GM23338 (cell line): ENCODE measurements around the gene BMPR2.

ENCODE experiments used
- CREB1 ChIP-seq: fragments of 250-450 bp; sonication (Bioruptor Pico); IDR thresholded peaks from 2 replicates; pipeline ENCODE4 v1.5.0; 2020; ENCODE audit warnings: low read depth, mild to moderate bottlenecking, moderate library complexity
- EZH2 ChIP-seq: fragments of 200-600 bp; sonication (generic); IDR thresholded peaks from one replicate; pipeline ENCODE4 v1.8.0; 2017; ENCODE audit warnings: antibody characterized with exemption, mild to moderate bottlenecking, low read depth; ENCODE audit not compliant: unreplicated experiment
- EZH2phosphoT487 ChIP-seq: fragments of 200-600 bp; sonication (generic); IDR thresholded peaks from one replicate; pipeline ENCODE4 v1.8.1; 2018; ENCODE audit warnings: antibody characterized with exemption; ENCODE audit not compliant: unreplicated experiment
- JUNB ChIP-seq: IDR thresholded peaks from one replicate; pipeline ENCODE4 v1.6.1; 2016; ENCODE audit warnings: antibody characterized with exemption; ENCODE audit not compliant: unreplicated experiment
- NANOG ChIP-seq: IDR thresholded peaks from 2 replicates; pipeline ENCODE4 v1.6.1; 2016; ENCODE audit warnings: antibody characterized with exemption, borderline replicate concordance
- POLR2AphosphoS5 ChIP-seq: IDR thresholded peaks from 2 replicates; pipeline ENCODE4 v1.6.1; 2016; ENCODE audit warnings: antibody characterized with exemption, low read depth
- STAT1 ChIP-seq: IDR thresholded peaks from one replicate; pipeline ENCODE4 v1.6.1; 2016; ENCODE audit warnings: antibody characterized with exemption; ENCODE audit not compliant: unreplicated experiment
- ZNF114 ChIP-seq: fragments of 250-450 bp; sonication (Bioruptor Pico); IDR thresholded peaks from 2 replicates; pipeline ENCODE4 v1.5.0; 2020; ENCODE audit warnings: mild to moderate bottlenecking, moderate library complexity
- ZNF331 ChIP-seq: fragments of 250-450 bp; sonication (Bioruptor Pico); IDR thresholded peaks from 2 replicates; pipeline ENCODE4 v1.5.0; 2020; ENCODE audit warnings: low read depth, mild to moderate bottlenecking, moderate library complexity
- TF ChIP-seq, protein P1 (sequence below): IDR thresholded peaks from one replicate; pipeline ENCODE4 v1.6.1; 2018; ENCODE audit warnings: antibody characterized with exemption; ENCODE audit not compliant: unreplicated experiment
- TF ChIP-seq, protein P2 (sequence below), 2 experiments: fragments of 200-600 bp in 1 of 2; sonication (generic) in 1 of 2; conservative IDR thresholded peaks; 2 replicates each; pipeline versions ENCODE4 v1.5.1 to v1.6.1; 2016 to 2017; ENCODE audit warnings: antibody characterized with exemption in 2 of 2, low read depth in 2 of 2, mild to moderate bottlenecking in 2 of 2, moderate library complexity in 1 of 2
- TF ChIP-seq, protein P3 (sequence below): fragments of 250-450 bp; sonication (Bioruptor Pico); IDR thresholded peaks from 2 replicates; pipeline ENCODE4 v1.5.0; 2020; ENCODE audit warnings: mild to moderate bottlenecking, moderate library complexity
- TF ChIP-seq, protein P4 (sequence below): IDR thresholded peaks from 2 replicates; pipeline ENCODE4 v1.6.1; 2016; ENCODE audit warnings: antibody characterized with exemption

DNA sequence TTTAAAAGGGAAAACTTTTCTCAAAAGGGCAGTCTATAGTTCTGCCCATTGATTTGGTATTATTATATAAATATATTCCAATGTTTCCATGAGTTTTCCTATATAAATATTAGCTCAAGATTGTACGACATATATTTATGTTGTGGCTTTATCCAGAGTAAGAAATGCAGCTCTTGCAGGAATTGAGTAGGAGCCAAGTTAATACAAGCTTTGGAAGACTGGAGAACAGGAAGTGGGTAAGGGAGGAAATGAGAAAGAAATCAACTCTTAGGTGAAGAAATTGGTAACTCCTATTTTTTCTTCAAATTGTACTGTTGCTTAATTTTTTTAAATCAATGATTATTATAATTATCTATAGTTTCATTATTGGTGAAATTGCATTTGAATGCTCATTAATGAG, 153.3 kb downstream of the BMPR2 start:
- TF ChIP-seq, protein P1, sequence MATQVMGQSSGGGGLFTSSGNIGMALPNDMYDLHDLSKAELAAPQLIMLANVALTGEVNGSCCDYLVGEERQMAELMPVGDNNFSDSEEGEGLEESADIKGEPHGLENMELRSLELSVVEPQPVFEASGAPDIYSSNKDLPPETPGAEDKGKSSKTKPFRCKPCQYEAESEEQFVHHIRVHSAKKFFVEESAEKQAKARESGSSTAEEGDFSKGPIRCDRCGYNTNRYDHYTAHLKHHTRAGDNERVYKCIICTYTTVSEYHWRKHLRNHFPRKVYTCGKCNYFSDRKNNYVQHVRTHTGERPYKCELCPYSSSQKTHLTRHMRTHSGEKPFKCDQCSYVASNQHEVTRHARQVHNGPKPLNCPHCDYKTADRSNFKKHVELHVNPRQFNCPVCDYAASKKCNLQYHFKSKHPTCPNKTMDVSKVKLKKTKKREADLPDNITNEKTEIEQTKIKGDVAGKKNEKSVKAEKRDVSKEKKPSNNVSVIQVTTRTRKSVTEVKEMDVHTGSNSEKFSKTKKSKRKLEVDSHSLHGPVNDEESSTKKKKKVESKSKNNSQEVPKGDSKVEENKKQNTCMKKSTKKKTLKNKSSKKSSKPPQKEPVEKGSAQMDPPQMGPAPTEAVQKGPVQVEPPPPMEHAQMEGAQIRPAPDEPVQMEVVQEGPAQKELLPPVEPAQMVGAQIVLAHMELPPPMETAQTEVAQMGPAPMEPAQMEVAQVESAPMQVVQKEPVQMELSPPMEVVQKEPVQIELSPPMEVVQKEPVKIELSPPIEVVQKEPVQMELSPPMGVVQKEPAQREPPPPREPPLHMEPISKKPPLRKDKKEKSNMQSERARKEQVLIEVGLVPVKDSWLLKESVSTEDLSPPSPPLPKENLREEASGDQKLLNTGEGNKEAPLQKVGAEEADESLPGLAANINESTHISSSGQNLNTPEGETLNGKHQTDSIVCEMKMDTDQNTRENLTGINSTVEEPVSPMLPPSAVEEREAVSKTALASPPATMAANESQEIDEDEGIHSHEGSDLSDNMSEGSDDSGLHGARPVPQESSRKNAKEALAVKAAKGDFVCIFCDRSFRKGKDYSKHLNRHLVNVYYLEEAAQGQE = no peak
- TF ChIP-seq EZH2 (no peak), EZH2phosphoT487 (no peak), POLR2AphosphoS5 (no peak), CREB1 (CRISPR knock-in tag) (no peak), ZNF114 (CRISPR knock-in tag) (no peak), STAT1 (no peak), ZNF331 (CRISPR knock-in tag) (no peak), JUNB (no peak), NANOG (no peak)
- TF ChIP-seq, protein P2, sequence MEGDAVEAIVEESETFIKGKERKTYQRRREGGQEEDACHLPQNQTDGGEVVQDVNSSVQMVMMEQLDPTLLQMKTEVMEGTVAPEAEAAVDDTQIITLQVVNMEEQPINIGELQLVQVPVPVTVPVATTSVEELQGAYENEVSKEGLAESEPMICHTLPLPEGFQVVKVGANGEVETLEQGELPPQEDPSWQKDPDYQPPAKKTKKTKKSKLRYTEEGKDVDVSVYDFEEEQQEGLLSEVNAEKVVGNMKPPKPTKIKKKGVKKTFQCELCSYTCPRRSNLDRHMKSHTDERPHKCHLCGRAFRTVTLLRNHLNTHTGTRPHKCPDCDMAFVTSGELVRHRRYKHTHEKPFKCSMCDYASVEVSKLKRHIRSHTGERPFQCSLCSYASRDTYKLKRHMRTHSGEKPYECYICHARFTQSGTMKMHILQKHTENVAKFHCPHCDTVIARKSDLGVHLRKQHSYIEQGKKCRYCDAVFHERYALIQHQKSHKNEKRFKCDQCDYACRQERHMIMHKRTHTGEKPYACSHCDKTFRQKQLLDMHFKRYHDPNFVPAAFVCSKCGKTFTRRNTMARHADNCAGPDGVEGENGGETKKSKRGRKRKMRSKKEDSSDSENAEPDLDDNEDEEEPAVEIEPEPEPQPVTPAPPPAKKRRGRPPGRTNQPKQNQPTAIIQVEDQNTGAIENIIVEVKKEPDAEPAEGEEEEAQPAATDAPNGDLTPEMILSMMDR (conservative IDR thresholded peaks at IDR 0.05; ENCODE audit: low read depth in 2 of 2) = no peak
- TF ChIP-seq, protein P3, sequence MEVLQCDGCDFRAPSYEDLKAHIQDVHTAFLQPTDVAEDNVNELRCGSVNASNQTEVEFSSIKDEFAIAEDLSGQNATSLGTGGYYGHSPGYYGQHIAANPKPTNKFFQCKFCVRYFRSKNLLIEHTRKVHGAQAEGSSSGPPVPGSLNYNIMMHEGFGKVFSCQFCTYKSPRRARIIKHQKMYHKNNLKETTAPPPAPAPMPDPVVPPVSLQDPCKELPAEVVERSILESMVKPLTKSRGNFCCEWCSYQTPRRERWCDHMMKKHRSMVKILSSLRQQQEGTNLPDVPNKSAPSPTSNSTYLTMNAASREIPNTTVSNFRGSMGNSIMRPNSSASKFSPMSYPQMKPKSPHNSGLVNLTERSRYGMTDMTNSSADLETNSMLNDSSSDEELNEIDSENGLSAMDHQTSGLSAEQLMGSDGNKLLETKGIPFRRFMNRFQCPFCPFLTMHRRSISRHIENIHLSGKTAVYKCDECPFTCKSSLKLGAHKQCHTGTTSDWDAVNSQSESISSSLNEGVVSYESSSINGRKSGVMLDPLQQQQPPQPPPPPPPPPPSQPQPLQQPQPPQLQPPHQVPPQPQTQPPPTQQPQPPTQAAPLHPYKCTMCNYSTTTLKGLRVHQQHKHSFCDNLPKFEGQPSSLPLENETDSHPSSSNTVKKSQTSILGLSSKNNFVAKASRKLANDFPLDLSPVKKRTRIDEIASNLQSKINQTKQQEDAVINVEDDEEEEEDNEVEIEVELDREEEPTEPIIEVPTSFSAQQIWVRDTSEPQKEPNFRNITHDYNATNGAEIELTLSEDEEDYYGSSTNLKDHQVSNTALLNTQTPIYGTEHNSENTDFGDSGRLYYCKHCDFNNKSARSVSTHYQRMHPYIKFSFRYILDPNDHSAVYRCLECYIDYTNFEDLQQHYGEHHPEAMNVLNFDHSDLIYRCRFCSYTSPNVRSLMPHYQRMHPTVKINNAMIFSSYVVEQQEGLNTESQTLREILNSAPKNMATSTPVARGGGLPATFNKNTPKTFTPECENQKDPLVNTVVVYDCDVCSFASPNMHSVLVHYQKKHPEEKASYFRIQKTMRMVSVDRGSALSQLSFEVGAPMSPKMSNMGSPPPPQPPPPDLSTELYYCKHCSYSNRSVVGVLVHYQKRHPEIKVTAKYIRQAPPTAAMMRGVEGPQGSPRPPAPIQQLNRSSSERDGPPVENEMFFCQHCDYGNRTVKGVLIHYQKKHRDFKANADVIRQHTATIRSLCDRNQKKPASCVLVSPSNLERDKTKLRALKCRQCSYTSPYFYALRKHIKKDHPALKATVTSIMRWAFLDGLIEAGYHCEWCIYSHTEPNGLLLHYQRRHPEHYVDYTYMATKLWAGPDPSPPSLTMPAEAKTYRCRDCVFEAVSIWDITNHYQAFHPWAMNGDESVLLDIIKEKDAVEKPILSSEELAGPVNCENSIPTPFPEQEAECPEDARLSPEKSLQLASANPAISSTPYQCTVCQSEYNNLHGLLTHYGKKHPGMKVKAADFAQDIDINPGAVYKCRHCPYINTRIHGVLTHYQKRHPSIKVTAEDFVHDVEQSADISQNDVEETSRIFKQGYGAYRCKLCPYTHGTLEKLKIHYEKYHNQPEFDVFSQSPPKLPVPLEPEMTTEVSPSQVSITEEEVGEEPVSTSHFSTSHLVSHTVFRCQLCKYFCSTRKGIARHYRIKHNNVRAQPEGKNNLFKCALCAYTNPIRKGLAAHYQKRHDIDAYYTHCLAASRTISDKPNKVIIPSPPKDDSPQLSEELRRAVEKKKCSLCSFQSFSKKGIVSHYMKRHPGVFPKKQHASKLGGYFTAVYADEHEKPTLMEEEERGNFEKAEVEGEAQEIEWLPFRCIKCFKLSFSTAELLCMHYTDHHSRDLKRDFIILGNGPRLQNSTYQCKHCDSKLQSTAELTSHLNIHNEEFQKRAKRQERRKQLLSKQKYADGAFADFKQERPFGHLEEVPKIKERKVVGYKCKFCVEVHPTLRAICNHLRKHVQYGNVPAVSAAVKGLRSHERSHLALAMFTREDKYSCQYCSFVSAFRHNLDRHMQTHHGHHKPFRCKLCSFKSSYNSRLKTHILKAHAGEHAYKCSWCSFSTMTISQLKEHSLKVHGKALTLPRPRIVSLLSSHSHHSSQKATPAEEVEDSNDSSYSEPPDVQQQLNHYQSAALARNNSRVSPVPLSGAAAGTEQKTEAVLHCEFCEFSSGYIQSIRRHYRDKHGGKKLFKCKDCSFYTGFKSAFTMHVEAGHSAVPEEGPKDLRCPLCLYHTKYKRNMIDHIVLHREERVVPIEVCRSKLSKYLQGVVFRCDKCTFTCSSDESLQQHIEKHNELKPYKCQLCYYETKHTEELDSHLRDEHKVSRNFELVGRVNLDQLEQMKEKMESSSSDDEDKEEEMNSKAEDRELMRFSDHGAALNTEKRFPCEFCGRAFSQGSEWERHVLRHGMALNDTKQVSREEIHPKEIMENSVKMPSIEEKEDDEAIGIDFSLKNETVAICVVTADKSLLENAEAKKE (CRISPR knock-in tag) = no peak
- TF ChIP-seq, protein P4, sequence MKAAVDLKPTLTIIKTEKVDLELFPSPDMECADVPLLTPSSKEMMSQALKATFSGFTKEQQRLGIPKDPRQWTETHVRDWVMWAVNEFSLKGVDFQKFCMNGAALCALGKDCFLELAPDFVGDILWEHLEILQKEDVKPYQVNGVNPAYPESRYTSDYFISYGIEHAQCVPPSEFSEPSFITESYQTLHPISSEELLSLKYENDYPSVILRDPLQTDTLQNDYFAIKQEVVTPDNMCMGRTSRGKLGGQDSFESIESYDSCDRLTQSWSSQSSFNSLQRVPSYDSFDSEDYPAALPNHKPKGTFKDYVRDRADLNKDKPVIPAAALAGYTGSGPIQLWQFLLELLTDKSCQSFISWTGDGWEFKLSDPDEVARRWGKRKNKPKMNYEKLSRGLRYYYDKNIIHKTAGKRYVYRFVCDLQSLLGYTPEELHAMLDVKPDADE = no peak
